Stimulated activated CD8-positive, alpha-beta memory T cell treated with anti-CD3 and anti-CD28 coated beads, Interleukin-12 subunit alpha, Interleukin-12 subunit beta, amount 100 ng/mL, for 24 hours (primary cell): ENCODE measurements around the gene GRID2.
"Not testable (repeated sequence)": the region's sequence is repeated elsewhere in the genome, so short reads cannot be mapped to it uniquely, and the experiment has no call there.

Experiments used
- DNase-seq: peaks from one replicate; pipeline ENCODE4 v3.0.0-alpha.2; 2020; ENCODE audit errors: extremely low read depth

Gene GRID2

GRCh38 chr4:93671093-93671492 is 1367.3 kb downstream of the GRID2 start:
- DNase-seq: no peak

- not testable (repeated sequence) for DNase-seq
Observed at GRCh38 chr4:93676937-93677336, 1373.2 kb downstream of the GRID2 start.

GRCh38 chr4:93684571-93684970 is 1380.8 kb downstream of the GRID2 start:
- DNase-seq: no peak

GRCh38 chr4:93687304-93687703 is 1383.5 kb downstream of the GRID2 start:
- DNase-seq: no peak

- no peak for DNase-seq
Observed at GRCh38 chr4:93688978-93689377, 1385.2 kb downstream of the GRID2 start.

GRCh38 chr4:93693141-93693540 is 1389.4 kb downstream of the GRID2 start:
- no peak for DNase-seq

GRCh38 chr4:93698686-93699085 is 1394.9 kb downstream of the GRID2 start:
- no peak for DNase-seq

- no peak for DNase-seq
Observed at GRCh38 chr4:93700571-93700970, 1396.8 kb downstream of the GRID2 start.

- no peak for DNase-seq
Observed at GRCh38 chr4:93710101-93710846, 1406.5 kb downstream of the GRID2 start.

- DNase-seq: no peak
Observed at GRCh38 chr4:93710847-93711430, 1407.2 kb downstream of the GRID2 start.

GRCh38 chr4:93718233-93718632 is 1414.5 kb downstream of the GRID2 start:
- no peak for DNase-seq

- DNase-seq: no peak
Observed at GRCh38 chr4:93719552-93719951, 1415.8 kb downstream of the GRID2 start.

GRCh38 chr4:93722446-93722845 is 1418.7 kb downstream of the GRID2 start:
- no peak for DNase-seq

GRCh38 chr4:93730251-93730650 is 1426.5 kb downstream of the GRID2 start:
- DNase-seq: no peak

GRCh38 chr4:93730760-93731159 is 1427.0 kb downstream of the GRID2 start:
- no peak for DNase-seq

- no peak for DNase-seq
Observed at GRCh38 chr4:93731456-93731855, 1427.7 kb downstream of the GRID2 start.

- no peak for DNase-seq
Observed at GRCh38 chr4:93732509-93732908, 1428.7 kb downstream of the GRID2 start.

- no peak for DNase-seq
Observed at GRCh38 chr4:93740890-93741289, 1437.1 kb downstream of the GRID2 start.

GRCh38 chr4:93743022-93743421 is 1439.3 kb downstream of the GRID2 start:
- DNase-seq: no peak

- DNase-seq: no peak
Observed at GRCh38 chr4:93743635-93744034, 1439.9 kb downstream of the GRID2 start.

GRCh38 chr4:93744961-93745360 is 1441.2 kb downstream of the GRID2 start:
- no peak for DNase-seq

GRCh38 chr4:93746031-93746430 is 1442.3 kb downstream of the GRID2 start:
- DNase-seq: no peak

- no peak for DNase-seq
Observed at GRCh38 chr4:93747220-93747619, 1443.5 kb downstream of the GRID2 start.
